WI38 (cell line): Measurements from ENCODE around the gene CHRNA1.

Experiments
- H3K4me3 ChIP-seq: 2 replicates; pipeline ENCODE4 v1.5.1; 2011; ENCODE audit warnings: low read depth, mild to moderate bottlenecking, control low read depth, low read length
- CTCF ChIP-seq: IDR thresholded peaks from 2 replicates; pipeline ENCODE4 v1.5.1; 2012; ENCODE audit warnings: low read depth, mild to moderate bottlenecking, control low read depth, low read length

CHRNA1 gene

GRCh38 chr2:174798801-174799200 lies 34.5 kb upstream of the CHRNA1 start:
- no peak for TF ChIP-seq CTCF
- H3K4me3 ChIP-seq = no peak overlapping the region

- H3K4me3 ChIP-seq = no peak overlapping the region
- TF ChIP-seq CTCF = no peak
Observed at GRCh38 chr2:174797781-174798276, 33.6 kb upstream of the CHRNA1 start.

- H3K4me3 ChIP-seq = no peak overlapping the region
- TF ChIP-seq CTCF = no peak
Observed at GRCh38 chr2:174796319-174796771, 32.1 kb upstream of the CHRNA1 start.

GRCh38 chr2:174794851-174795374 lies 30.6 kb upstream of the CHRNA1 start:
- no peak for TF ChIP-seq CTCF
- H3K4me3 ChIP-seq = no peak overlapping the region

- no peak for TF ChIP-seq CTCF
- H3K4me3 ChIP-seq = no peak overlapping the region
Observed at GRCh38 chr2:174792309-174793025, 28.2 kb upstream of the CHRNA1 start.

GRCh38 chr2:174791746-174792280 lies 27.5 kb upstream of the CHRNA1 start:
- no peak overlapping the region for H3K4me3 ChIP-seq
- no peak for TF ChIP-seq CTCF

- TF ChIP-seq CTCF = no peak
- no peak overlapping the region for H3K4me3 ChIP-seq
Observed at GRCh38 chr2:174791020-174791419, 26.7 kb upstream of the CHRNA1 start.
